ENCODE data around the gene ENTHD1.
A peak's percentile ranks its signal among the peaks of the same experiment; 100 is the strongest.

Gene ENTHD1

GRCh38 chr22:39893526-39893925, at the start of gene ENTHD1:
Gene ENTHD1 (minus strand): TSS chr22:39893760. CDS start chr22:39887748, 6,012 bp downstream.
- no peak for DNase-seq (ENCODE audit: low read depth)

- DNase-seq (ENCODE audit: low read depth) = peak; percentile 45
Measured at GRCh38 chr22:39943337-39943736, 49.8 kb upstream of the ENTHD1 start.

GRCh38 chr22:39942439-39943230, 49.1 kb upstream of the ENTHD1 start:
- DNase-seq (ENCODE audit: low read depth) = no peak

- DNase-seq (ENCODE audit: low read depth) = no peak
Measured at GRCh38 chr22:39941601-39942000, 48.0 kb upstream of the ENTHD1 start.

GRCh38 chr22:39940757-39941305, 47.3 kb upstream of the ENTHD1 start:
- no peak for DNase-seq (ENCODE audit: low read depth)

GRCh38 chr22:39939830-39940229, 46.3 kb upstream of the ENTHD1 start:
- DNase-seq (ENCODE audit: low read depth) = no peak

GRCh38 chr22:39938509-39939111, 45.0 kb upstream of the ENTHD1 start:
- no peak for DNase-seq (ENCODE audit: low read depth)

- DNase-seq (ENCODE audit: low read depth) = no peak
Measured at GRCh38 chr22:39937906-39938305, 44.3 kb upstream of the ENTHD1 start.

GRCh38 chr22:39936523-39937145, 43.1 kb upstream of the ENTHD1 start:
- no peak for DNase-seq (ENCODE audit: low read depth)

GRCh38 chr22:39935612-39936011, 42.1 kb upstream of the ENTHD1 start:
- DNase-seq (ENCODE audit: low read depth) = no peak

GRCh38 chr22:39935116-39935515, 41.6 kb upstream of the ENTHD1 start:
- DNase-seq (ENCODE audit: low read depth) = no peak

GRCh38 chr22:39933741-39934140, 40.2 kb upstream of the ENTHD1 start:
- DNase-seq (ENCODE audit: low read depth) = no peak

- DNase-seq (ENCODE audit: low read depth) = no peak
Measured at GRCh38 chr22:39932918-39933649, 39.5 kb upstream of the ENTHD1 start.

GRCh38 chr22:39932166-39932565, 38.6 kb upstream of the ENTHD1 start:
- no peak for DNase-seq (ENCODE audit: low read depth)

GRCh38 chr22:39931251-39931650, 37.7 kb upstream of the ENTHD1 start:
- DNase-seq (ENCODE audit: low read depth) = no peak

GRCh38 chr22:39928536-39929520, 35.3 kb upstream of the ENTHD1 start:
- DNase-seq (ENCODE audit: low read depth) = no peak

GRCh38 chr22:39927544-39927943, 34.0 kb upstream of the ENTHD1 start:
- no peak for DNase-seq (ENCODE audit: low read depth)

- DNase-seq (ENCODE audit: low read depth) = no peak
Measured at GRCh38 chr22:39926753-39927152, 33.2 kb upstream of the ENTHD1 start.

GRCh38 chr22:39925909-39926679, 32.5 kb upstream of the ENTHD1 start:
- no peak for DNase-seq (ENCODE audit: low read depth)

GRCh38 chr22:39925273-39925672, 31.7 kb upstream of the ENTHD1 start:
- DNase-seq (ENCODE audit: low read depth) = no peak

Measured in activated gamma-delta T cell treated with anti-CD3 and anti-CD28 coated beads, Interleukin-2, amount 50 U/mL, for 16 hours (primary cell).